CD4-positive, CD25-positive, alpha-beta regulatory T cell (primary cell): ENCODE data around the gene MLPH. TPM values are rescaled to one million over a fixed set of nuclear protein-coding genes. Genes with fewer than 3 reads are reported as not detected.

Source experiments
- ATAC-seq, 2 donors: fragments of 150-1000 bp; cut with Tn5 transposase; one replicate each; pipeline ENCODE4 v1.10.0; 2021; ENCODE audit warnings: low read depth in 2 of 2, moderate number of reproducible peaks in 2 of 2, moderate library complexity in 1 of 2
- DNase-seq, 3 donors: peaks; one replicate each; pipeline versions ENCODE4 v3.0.0 to v3.0.0-alpha.2; 2012 to 2022; ENCODE audit warnings: mixed read lengths in 1 of 3
- H3K27ac ChIP-seq: one replicate; pipeline ENCODE4 v1.7.0; 2013; ENCODE audit warnings: mild to moderate bottlenecking, low read length; ENCODE audit not compliant: insufficient read depth, poor library complexity, severe bottlenecking
- H3K27me3 ChIP-seq: one replicate; pipeline ENCODE4 v1.7.0; 2013; ENCODE audit warnings: low read length; ENCODE audit not compliant: control insufficient read depth, insufficient read depth
- H3K36me3 ChIP-seq: one replicate; pipeline ENCODE4 v1.7.0; 2013; ENCODE audit warnings: mild to moderate bottlenecking, low read length, moderate library complexity; ENCODE audit not compliant: control insufficient read depth, insufficient read depth
- H3K4me1 ChIP-seq: 2 replicates; pipeline ENCODE4 v1.7.0; 2013; ENCODE audit warnings: mild to moderate bottlenecking, low read length; ENCODE audit not compliant: insufficient read depth, control insufficient read depth, poor library complexity, severe bottlenecking
- H3K4me3 ChIP-seq: one replicate; pipeline ENCODE4 v1.7.0; 2013; ENCODE audit warnings: low read depth, mild to moderate bottlenecking, low read length, moderate library complexity
- H3K9me3 ChIP-seq, 2 experiments: 1 replicate in 1 of 2; 2 replicates in 1 of 2; pipeline ENCODE4 v1.7.0; 2013; ENCODE audit warnings: low read length in 2 of 2, mild to moderate bottlenecking in 1 of 2, moderate library complexity in 1 of 2; ENCODE audit not compliant: control insufficient read depth in 2 of 2
- H3K27ac Mint-ChIP-seq, 3 donors: one replicate each; pipeline ENCODE4 v1.8.0; 2020 to 2022; ENCODE audit warnings: mild to moderate bottlenecking in 3 of 3, mixed read lengths in 3 of 3, moderate library complexity in 2 of 3
- H3K27me3 Mint-ChIP-seq: one replicate; pipeline ENCODE4 v1.8.0; 2022; ENCODE audit warnings: mild to moderate bottlenecking, mixed read lengths
- H3K36me3 Mint-ChIP-seq: one replicate; pipeline ENCODE4 v1.8.0; 2020; ENCODE audit warnings: mixed read lengths
- H3K4me1 Mint-ChIP-seq, 4 donors: one replicate each; pipeline ENCODE4 v1.8.0; 2020 to 2022; ENCODE audit warnings: mixed read lengths in 4 of 4, mild to moderate bottlenecking in 1 of 4
- H3K4me3 Mint-ChIP-seq, 4 donors: one replicate each; pipeline ENCODE4 v1.8.0; 2020 to 2022; ENCODE audit warnings: mild to moderate bottlenecking in 4 of 4, mixed read lengths in 4 of 4, moderate library complexity in 3 of 4
- H3K9me3 Mint-ChIP-seq, 7 donors: one replicate each; pipeline ENCODE4 v1.8.0; 2020 to 2022; ENCODE audit warnings: mixed read lengths in 7 of 7, mild to moderate bottlenecking in 3 of 7, moderate library complexity in 2 of 7
- polyA plus RNA-seq, 4 donors: library from polyadenylated mRNA; unstranded; fragments of 300-500 nt; fragmentation: Illumina TruSeq; gene quantifications; one replicate each; pipeline ENCODE4 v1.2.3, GENCODE V29; 2021
- total RNA-seq: library from RNA; stranded (reverse); gene quantifications from one replicate; pipeline ENCODE4 v1.2.3, GENCODE V29; 2022

Gene MLPH
- total and polyA plus RNA-seq, 5 donors from 2014 or later: 0.47 TPM; not detected in 4

DNA sequence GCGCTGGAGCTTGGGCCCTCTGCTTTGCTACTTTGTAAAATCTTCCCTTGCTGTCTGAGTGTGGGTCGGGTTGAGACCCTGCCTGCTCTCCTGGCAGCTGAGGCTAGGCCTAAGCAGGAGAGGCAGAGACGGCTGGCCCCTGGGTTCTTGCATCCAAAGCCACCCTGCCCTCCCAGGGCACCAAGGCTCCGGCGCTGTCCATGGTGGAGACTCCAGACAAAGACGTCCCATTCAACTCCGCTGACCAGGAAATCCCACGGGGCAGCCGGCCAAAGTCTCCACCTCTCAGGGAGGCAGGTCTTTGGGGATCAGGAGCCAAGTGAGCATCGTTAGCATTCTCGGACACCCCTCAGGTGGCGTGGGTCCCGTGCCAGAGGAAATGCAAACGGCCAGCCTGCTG, 76.8 kb downstream of the MLPH start:
- no peak overlapping the region for H3K27ac Mint-ChIP-seq
- Histone ChIP-seq H3K4me1 (no peaks in the 10 kb centered on the region), H3K27ac (no peak overlapping the region), H3K9me3 (no peaks in the 10 kb centered on the region), H3K4me3 (no peak overlapping the region), H3K27me3 (no peaks in the 10 kb centered on the region), H3K36me3 (no peaks in the 10 kb centered on the region)
- no peaks in the 10 kb centered on the region for H3K4me1 Mint-ChIP-seq
- H3K36me3 Mint-ChIP-seq: no peaks in the 10 kb centered on the region
- ATAC-seq (no peak), DNase-seq (no peak)
- H3K9me3 Mint-ChIP-seq: peaks cover 0 to 3% (median 0%) of the 10 kb centered on the region in 7 donors
- peaks cover 5% of the 10 kb centered on the region for H3K27me3 Mint-ChIP-seq
- H3K4me3 Mint-ChIP-seq: no peak overlapping the region

GRCh38 chr2:237564526-237565131, 77.6 kb downstream of the MLPH start:
- no peaks in the 10 kb centered on the region for H3K36me3 Mint-ChIP-seq
- no peaks in the 10 kb centered on the region for H3K27me3 Mint-ChIP-seq
- no peaks in the 10 kb centered on the region for H3K4me1 ChIP-seq
- no peak overlapping the region for H3K27ac Mint-ChIP-seq
- no peak overlapping the region for H3K4me3 ChIP-seq
- H3K27ac ChIP-seq: no peak overlapping the region
- no peaks in the 10 kb centered on the region for H3K4me1 Mint-ChIP-seq
- no peak overlapping the region for H3K4me3 Mint-ChIP-seq
- H3K36me3 ChIP-seq: no peaks in the 10 kb centered on the region
- DNase-seq: no peak
- no peaks in the 10 kb centered on the region for H3K9me3 ChIP-seq
- no peak for ATAC-seq
- peaks cover 0 to 3% (median 0%) of the 10 kb centered on the region in 7 donors for H3K9me3 Mint-ChIP-seq
- no peaks in the 10 kb centered on the region for H3K27me3 ChIP-seq

DNA sequence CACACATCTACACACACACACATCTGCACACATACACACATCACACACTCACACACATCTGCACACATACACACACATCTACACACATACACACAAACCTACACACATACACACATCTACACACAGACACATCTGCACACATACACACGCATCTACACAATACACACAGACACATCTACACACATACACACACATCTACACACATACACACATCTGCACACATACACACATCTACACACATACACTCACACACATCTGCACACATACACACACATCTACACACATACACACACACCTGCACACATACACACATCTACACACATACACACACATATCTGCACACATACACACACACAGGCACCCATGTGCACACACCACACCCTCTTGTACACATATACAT, 78.9 kb downstream of the MLPH start:
- Histone ChIP-seq H3K27me3 (no peaks in the 10 kb centered on the region), H3K4me3 (no peak overlapping the region), H3K9me3 (no peaks in the 10 kb centered on the region), H3K27ac (no peak overlapping the region), H3K36me3 (no peaks in the 10 kb centered on the region), H3K4me1 (no peaks in the 10 kb centered on the region)
- H3K4me3 Mint-ChIP-seq: no peak overlapping the region
- no peak overlapping the region for H3K27ac Mint-ChIP-seq
- no peaks in the 10 kb centered on the region for H3K27me3 Mint-ChIP-seq
- H3K4me1 Mint-ChIP-seq: no peaks in the 10 kb centered on the region
- H3K9me3 Mint-ChIP-seq: no peaks in the 10 kb centered on the region
- no peak for DNase-seq
- ATAC-seq: no peak
- H3K36me3 Mint-ChIP-seq: no peaks in the 10 kb centered on the region

DNA sequence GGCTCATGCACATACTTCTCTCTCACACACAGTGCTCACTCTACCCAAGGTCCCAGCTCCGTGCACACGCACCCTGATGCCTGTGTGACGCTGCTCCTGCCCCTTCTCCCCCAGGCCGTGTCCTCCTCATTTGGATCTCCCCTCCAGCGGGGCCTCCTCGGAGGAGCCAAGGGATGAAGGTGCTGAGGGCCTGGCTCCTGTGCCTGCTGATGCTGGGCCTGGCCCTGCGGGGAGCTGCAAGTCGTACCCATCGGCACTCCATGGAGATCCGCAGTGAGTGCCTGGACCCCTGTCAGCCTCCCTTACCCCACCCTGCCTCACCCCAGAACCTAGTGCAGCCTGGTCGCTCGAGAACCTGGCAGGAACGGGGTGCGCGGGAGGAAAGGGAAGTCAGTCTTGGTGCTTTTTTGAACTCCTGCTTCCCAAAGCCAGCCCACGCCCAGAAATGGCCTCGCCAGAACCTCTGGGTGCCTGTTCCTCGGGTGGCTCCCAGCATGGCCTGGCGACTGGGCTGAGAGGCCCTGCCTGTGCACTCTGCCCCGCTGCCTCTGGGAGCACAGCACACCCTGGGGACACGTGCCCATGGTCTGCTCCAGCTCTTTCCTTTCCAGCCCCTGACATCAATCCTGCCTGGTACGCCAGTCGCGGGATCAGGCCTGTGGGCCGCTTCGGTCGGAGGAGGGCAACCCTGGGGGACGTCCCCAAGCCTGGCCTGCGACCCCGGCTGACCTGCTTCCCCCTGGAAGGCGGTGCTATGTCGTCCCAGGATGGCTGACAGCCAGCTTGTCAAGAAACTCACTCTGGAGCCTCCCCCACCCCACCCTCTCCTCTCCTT, 79.6 kb downstream of the MLPH start, which contains the start of gene PRLH:
TSS of gene PRLH (plus strand) at position 174 of the 835 bp plus-strand sequence. CDS start at position 174, 0 bp downstream.
- H3K4me3 ChIP-seq: no peak within 1 kb of the TSS
- H3K27ac ChIP-seq: no peak within 1 kb of the TSS
- no peaks in the 10 kb centered on the region for H3K9me3 ChIP-seq
- no peak within 1 kb of the TSS for H3K27ac Mint-ChIP-seq
- H3K4me3 Mint-ChIP-seq: no peak within 1 kb of the TSS
- H3K36me3 ChIP-seq: no peaks in the 10 kb centered on the region
- ATAC-seq (no peak), DNase-seq (no peak)
- no peaks in the 10 kb centered on the region for H3K36me3 Mint-ChIP-seq
- H3K4me1 ChIP-seq: no peaks in the 10 kb centered on the region
- H3K27me3 ChIP-seq: no peaks in the 10 kb centered on the region
- H3K4me1 Mint-ChIP-seq: no peaks in the 10 kb centered on the region
- no peaks in the 10 kb centered on the region for H3K27me3 Mint-ChIP-seq
- no peaks in the 10 kb centered on the region for H3K9me3 Mint-ChIP-seq

GRCh38 chr2:237567276-237568029, 80.4 kb downstream of the MLPH start:
- Histone ChIP-seq H3K4me3 (no peak overlapping the region), H3K36me3 (no peaks in the 10 kb centered on the region), H3K9me3 (no peaks in the 10 kb centered on the region), H3K27me3 (no peaks in the 10 kb centered on the region), H3K4me1 (peaks cover 5% of the 10 kb centered on the region), H3K27ac (no peak overlapping the region)
- no peak for DNase-seq
- Mint-ChIP-seq H3K4me3 (no peak overlapping the region), H3K36me3 (no peaks in the 10 kb centered on the region), H3K27ac (peak overlapping the region in 1 of 3 donors; percentile 24), H3K9me3 (no peaks in the 10 kb centered on the region), H3K27me3 (no peaks in the 10 kb centered on the region), H3K4me1 (peaks cover 0 to 6% (median 2%) of the 10 kb centered on the region in 4 donors)
- no peak for ATAC-seq

GRCh38 chr2:237568121-237568660, 81.1 kb downstream of the MLPH start:
- no peaks in the 10 kb centered on the region for H3K36me3 ChIP-seq
- no peaks in the 10 kb centered on the region for H3K36me3 Mint-ChIP-seq
- no peak for DNase-seq
- H3K27me3 Mint-ChIP-seq: no peaks in the 10 kb centered on the region
- H3K4me3 Mint-ChIP-seq: no peak overlapping the region
- no peak overlapping the region for H3K27ac Mint-ChIP-seq
- H3K9me3 Mint-ChIP-seq: no peaks in the 10 kb centered on the region
- H3K4me1 ChIP-seq: peaks cover 5% of the 10 kb centered on the region
- H3K9me3 ChIP-seq: no peaks in the 10 kb centered on the region
- H3K4me3 ChIP-seq: no peak overlapping the region
- no peak overlapping the region for H3K27ac ChIP-seq
- no peaks in the 10 kb centered on the region for H3K27me3 ChIP-seq
- peaks cover 0 to 6% (median 2%) of the 10 kb centered on the region in 4 donors for H3K4me1 Mint-ChIP-seq
- ATAC-seq: no peak

DNA sequence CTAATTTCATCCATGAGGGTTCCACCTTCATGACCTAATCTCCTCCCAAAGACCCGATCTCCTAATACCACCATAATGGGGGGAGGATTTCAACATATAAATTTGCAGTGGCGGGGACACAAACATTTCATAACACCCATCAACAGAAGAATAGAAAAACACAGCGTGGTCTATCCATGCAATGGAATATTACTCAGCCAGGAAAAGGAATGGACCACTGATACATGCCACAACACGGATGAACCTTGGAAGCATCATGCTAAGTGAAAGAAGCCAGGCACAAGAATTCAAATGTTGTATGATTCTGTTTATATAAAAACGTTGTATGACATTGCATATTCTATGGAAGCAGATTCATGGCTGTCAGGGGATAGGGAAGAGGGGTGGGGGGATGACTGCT, 82.0 kb downstream of the MLPH start:
- DNase-seq: no peak
- peaks cover 5% of the 10 kb centered on the region for H3K4me1 ChIP-seq
- H3K4me1 Mint-ChIP-seq: peaks cover 0 to 6% (median 2%) of the 10 kb centered on the region in 4 donors
- H3K9me3 Mint-ChIP-seq: no peaks in the 10 kb centered on the region
- H3K27me3 Mint-ChIP-seq: peaks cover 4% of the 10 kb centered on the region
- no peaks in the 10 kb centered on the region for H3K9me3 ChIP-seq
- H3K4me3 Mint-ChIP-seq: no peak overlapping the region
- H3K4me3 ChIP-seq: no peak overlapping the region
- peak overlapping the region in 1 of 3 donors; percentile 33 for H3K27ac Mint-ChIP-seq
- H3K36me3 Mint-ChIP-seq: no peaks in the 10 kb centered on the region
- no peak for ATAC-seq
- no peaks in the 10 kb centered on the region for H3K36me3 ChIP-seq
- no peaks in the 10 kb centered on the region for H3K27me3 ChIP-seq
- no peak overlapping the region for H3K27ac ChIP-seq
